ENCODE data around the gene PLGRKT.

DNA sequence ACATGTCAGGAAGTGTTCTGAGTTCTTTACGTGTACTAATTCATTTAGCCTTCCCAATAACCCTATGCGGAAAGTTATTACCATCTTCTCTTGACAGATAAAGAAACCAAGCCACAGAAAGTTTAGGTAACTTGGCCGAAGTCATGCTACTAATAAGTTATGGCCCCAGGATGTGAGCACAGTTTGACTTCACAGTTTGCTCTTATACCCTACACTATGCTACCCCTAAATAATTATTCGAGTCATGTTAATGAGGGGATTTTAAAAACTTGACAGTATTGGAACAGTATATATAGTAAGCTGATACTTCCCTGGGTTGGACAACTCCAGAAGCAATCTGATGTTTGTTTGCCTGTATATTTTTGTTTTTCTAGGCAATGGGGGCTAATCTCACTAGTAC lies 43.2 kb upstream of the PLGRKT start:
- TF ChIP-seq, protein P1, sequence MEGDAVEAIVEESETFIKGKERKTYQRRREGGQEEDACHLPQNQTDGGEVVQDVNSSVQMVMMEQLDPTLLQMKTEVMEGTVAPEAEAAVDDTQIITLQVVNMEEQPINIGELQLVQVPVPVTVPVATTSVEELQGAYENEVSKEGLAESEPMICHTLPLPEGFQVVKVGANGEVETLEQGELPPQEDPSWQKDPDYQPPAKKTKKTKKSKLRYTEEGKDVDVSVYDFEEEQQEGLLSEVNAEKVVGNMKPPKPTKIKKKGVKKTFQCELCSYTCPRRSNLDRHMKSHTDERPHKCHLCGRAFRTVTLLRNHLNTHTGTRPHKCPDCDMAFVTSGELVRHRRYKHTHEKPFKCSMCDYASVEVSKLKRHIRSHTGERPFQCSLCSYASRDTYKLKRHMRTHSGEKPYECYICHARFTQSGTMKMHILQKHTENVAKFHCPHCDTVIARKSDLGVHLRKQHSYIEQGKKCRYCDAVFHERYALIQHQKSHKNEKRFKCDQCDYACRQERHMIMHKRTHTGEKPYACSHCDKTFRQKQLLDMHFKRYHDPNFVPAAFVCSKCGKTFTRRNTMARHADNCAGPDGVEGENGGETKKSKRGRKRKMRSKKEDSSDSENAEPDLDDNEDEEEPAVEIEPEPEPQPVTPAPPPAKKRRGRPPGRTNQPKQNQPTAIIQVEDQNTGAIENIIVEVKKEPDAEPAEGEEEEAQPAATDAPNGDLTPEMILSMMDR (conservative IDR thresholded peaks at IDR 0.05; ENCODE audit: low read depth, low read length), result no peak
- TF ChIP-seq EZH2 (IDR thresholded peaks at IDR 0.05; ENCODE audit: low read length, unreplicated experiment) (no peak), EZH2phosphoT487 (IDR thresholded peaks at IDR 0.05; ENCODE audit: borderline replicate concordance, low read length) (no peak)
